Fibroblast of upper back skin (primary cell): ENCODE data around the gene CDH22.

Experiments
- DNase-seq: peaks from one replicate; pipeline ENCODE4 v3.0.0-alpha.2; 2013

The CDH22 gene

DNA sequence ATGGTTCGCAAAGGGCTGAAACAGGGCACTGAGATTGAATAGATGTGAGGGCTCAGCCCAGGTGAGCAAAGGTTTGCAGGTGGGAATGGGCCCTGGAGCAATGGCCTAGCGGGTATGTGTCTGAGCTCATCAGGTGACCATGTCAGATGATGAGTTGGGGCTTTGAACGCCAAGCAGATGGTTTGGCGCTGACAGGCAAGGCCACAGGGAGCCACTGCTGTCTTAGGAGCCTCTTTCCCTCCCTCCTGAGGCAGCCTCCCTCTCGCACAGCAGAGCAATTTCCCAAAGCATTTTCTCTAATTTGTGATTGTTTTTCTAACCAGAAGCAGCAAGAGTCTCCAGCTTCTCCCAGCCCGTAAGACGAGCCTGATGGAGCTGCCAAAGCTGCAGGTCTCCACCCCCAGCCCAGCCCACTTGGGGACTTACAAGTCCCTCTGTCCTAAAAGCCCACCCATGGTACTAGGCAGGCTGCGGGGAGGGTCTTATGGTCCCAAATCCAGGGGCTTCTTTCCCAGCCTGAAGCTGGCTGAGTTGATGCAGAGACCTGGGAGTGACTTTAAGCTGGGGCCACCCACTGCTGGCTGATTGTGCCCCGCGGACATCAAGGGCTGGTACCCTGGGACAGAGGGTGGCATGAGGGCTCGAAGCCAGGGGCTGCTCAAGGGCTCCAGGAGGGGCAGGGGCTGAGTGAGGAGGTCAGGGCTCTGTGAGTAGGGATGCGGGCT lies 11.6 kb downstream of the CDH22 start:
- no peak for DNase-seq

DNA sequence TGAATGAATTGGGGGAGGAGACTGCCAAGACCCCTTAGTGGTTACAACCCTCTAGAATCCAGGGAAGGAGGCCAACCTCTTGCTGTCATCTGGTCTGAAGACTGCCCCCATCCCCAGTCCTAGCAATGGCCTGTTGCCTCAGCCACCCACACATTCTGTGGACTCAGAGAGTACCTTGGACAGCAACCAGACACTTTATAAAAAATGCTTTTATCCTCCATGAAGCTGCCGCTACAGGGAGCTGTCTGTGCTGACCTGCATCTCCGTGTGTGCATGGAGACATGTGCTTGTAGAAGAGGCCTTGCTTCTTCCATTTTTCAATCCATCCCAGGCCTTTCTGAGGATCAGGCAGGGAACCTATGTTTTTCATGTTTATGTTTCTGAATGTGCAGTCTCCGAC lies 15.2 kb downstream of the CDH22 start:
- peak; percentile 47 for DNase-seq

DNA sequence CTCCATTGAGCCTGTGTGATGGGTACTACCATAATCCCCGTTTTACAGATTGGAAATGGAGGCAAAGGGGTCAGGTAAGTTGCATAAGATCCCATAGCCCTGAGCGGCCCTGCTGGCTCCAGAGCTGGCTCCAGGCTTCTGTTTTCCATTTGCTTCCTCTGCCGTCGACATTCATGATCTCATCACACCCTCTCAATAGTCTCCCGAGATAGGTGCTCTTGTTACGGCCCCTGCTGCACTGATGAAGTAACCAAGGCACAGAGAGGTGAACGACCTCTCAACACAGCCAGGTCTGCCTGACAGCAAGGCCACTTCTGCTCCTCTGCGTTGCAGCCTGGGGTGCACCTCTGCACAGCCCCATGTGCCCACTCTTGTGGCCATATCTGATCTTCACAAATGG lies 16.9 kb downstream of the CDH22 start:
- DNase-seq = no peak

DNA sequence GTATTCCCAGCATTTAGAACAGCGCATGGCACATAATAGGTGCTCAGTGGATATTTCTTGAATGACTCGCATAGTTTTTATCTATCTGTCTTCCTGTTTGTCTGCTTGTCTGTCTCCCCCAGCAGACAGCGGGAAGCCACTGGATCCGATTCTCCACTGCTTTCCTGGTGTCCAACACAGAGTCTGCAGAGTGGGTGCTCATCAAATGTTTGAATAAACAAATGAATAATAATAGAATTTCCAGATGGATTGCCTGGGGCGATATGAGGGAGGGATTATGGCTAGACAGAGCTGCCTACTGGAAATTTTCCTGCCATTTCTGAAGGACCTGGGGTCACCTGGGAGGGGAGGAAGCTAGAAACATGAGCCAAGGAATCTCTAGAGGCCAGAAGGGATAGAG lies 18.9 kb downstream of the CDH22 start:
- DNase-seq = no peak

DNA sequence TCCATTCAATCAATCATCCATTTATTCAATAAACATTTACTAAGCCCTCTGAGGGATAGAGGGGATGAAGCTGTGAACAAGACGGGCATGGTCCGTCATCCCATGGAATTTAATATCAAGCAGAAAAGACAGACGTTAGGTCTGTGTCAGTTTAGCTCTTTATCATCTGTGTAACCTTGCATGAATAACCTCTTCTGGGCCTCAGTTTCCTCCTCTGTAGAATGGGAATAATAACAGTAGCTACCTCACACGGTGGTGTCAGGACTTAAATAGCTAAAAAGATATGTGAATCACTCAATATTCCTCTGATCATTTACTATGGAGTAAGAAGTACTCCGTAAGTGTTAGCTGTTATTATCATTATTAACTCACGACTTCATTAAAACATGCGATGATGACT lies 21.3 kb downstream of the CDH22 start:
- DNase-seq = no peak

DNA sequence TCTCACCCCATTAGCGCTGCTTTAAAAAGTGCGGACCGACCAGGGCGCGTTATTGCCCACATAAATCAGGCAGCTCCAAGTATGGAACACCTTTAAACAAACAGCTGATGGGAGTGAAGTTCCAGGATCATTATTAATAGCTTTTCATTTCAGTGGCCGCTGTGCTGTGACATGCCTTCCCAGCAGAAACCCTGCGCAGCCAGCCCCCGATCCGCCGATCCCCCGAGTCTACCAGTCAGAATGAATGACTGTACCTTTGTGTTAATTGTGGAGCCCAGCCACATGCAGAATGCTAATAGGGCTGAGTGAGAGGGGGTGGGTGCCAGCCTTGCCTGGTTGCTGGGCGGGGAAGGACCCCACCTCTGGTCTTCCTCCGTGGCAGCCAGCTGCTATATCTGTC lies 21.9 kb downstream of the CDH22 start:
- DNase-seq = no peak

DNA sequence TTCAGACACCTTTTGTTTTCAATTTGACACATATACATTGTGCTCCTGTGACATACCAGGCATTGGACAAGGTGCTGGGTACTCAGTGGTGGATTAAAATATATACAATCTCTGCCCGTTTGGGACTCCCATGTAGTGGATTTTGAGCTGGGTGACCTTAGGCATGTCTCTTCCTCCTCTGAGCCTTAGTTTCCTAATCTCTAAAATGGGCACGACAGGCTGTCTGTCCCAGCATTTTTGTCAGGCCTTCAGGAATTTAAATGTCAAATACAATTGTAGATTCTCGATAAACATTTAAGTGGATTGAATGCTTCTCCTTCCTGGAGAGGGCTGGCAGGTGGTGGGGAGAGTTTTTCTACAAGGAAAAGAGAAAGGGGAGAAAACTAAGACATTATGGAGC lies 22.6 kb downstream of the CDH22 start:
- DNase-seq = no peak

DNA sequence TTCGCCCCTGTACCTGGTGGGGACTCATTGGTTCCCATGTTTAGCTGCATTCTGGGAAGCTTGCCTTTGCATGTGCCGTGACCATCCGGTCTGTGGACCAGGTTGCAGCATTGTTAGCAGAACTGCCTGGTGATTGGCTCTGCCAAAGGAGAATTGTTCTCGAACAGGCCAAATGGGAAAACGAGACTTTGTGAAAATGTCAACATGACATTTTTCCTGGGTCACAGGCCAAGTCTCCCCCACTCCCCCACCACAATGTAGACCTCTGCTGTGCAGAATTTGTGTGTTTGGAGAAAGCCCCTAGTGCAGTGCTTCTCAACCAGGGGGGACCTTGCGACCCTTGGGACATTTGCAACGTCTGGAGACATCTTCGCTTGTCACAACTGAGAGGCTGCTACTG lies 23.2 kb downstream of the CDH22 start:
- DNase-seq = no peak

DNA sequence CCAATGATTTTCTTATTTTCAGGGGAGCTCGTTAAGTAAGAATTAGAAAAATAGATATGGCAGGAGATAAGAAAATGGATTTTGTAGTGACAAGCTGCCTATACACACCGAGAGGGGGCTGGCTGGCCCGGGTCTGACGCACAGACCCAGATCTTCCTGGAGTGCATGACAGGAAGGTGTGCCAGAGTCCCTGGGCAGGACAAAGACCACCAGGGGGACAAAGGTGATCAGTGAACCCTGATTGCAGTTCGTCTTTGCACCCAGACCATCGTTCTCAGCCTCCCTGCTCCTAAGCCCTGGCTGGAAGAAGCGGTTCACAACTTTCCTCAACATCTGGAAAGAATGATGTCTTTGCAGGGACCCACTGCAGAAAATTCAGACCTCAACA lies 24.3 kb downstream of the CDH22 start:
- DNase-seq = no peak

DNA sequence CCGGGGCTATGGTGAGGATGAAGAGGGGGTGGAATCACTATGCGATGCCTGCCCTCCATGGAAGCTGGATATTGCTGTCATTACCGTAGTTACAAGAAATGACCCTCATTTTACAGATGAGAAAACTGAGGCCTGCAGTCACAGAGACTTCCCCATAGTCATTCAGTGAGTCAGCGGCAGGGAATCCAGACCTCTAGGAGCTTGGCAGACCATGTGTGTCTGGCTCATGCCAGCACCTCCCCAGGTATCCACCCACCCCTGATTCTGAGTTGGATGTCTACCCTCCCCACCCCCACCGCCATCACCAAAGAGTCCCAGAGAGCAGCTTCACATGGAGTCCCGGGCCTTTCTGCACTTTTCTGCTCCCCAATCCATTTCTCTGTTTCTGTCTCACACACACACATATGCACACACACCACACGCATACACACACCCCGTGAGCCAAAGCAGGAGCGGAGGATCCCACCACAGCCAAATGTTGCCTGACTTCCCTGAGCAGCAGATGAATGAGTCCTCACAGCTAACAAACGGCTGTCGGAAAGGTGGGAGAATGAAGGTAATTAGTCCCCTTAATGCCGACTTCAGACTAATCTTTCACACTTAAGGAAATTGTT lies 24.8 kb downstream of the CDH22 start:
- peak; percentile 5 for DNase-seq

DNA sequence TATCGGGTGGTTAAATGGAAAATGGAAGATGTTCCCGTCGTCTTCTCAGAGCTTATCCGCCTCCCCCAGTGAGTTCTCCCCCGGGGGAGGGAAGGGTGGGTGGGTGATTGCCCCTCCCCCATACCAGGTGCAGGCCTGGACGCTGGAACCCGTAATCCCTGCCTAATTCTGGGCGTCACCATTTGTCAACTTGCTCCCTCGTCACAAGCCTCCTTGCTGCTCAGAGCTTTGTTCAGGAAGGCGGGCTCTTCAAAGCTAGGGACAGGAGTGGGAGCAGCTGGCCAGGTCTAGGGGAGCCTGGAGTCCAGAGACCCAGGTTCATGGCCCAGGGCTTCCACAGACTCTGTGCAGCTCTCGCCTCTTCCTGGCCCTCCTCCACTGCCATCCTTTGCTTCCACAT lies 25.6 kb downstream of the CDH22 start:
- DNase-seq = no peak

DNA sequence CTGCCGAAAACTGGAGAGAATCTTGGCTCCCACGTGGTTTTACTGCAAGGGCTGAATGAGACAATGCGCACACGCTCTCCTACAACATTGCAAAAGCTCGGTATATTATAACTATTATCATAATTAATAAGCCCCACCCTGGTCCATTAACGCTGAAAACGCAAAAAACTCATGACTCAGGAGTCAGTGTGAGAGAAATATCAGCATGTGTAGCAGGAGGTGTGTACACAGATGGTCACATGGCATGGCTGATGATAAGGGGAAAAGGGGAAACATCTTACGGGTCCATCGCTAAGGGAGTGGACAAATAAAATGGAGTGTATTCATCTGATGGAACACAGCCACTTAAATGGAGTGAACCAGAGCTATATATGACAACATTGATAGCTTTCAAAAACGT lies 29.2 kb downstream of the CDH22 start:
- no peak for DNase-seq

DNA sequence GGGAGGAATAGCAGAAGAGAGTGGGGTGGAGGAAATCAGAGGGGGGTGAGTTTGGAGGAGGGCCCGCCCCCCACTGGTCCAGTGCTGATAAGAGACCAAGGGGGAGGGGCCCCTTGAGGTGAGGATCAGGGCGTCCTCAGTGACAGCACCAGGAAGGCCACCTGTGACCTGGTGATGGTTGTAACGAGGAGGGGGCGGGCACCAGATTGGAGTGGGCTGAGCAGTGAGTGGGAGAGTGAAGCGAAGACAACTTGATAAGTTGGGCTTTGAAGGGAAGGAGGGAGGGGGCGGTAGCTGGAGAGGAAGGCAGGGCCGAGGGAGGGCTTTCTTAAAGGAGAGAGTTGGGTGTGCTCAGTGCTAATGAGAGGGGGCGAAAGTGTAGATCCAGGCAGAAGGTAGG lies 30.7 kb downstream of the CDH22 start:
- DNase-seq = no peak

DNA sequence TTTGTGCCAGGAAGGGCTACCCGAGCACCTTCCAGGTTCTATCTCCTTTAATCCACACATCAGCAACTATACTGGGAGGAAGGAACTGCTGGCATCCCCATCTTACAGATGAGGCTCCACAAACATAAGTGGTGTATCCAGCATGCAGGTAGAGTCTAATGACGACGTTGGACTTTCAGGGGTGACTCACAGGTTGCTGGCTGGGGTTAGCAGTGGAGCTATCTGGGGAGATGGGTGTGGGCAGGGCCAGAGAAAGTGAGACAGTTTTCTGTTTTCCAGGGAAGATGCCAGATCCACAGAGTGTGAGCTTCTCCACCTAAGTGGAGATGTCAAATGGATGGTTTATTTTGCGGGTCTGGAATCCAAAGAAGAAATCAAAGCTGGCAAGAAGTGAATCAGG lies 31.8 kb downstream of the CDH22 start:
- DNase-seq = no peak

DNA sequence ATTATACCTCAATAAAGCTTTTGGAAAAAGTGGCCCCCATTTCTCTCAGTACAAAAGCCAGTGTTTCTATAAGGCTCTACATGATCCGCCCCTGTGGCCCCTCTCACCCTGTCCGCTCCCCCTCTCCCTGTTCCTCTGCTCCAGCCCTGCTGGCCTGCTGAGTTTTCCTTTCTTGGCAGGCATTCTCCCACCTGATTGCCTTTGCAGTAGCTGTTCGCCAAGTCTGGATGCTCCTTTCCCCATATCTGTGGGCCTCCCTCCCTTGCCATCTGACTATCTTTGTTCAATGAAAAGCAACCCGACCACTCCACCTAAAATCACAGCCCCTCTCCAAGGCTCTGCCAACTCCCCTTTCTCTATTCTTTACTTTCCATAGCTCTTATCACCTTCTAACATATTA lies 33.2 kb downstream of the CDH22 start:
- DNase-seq = no peak

DNA sequence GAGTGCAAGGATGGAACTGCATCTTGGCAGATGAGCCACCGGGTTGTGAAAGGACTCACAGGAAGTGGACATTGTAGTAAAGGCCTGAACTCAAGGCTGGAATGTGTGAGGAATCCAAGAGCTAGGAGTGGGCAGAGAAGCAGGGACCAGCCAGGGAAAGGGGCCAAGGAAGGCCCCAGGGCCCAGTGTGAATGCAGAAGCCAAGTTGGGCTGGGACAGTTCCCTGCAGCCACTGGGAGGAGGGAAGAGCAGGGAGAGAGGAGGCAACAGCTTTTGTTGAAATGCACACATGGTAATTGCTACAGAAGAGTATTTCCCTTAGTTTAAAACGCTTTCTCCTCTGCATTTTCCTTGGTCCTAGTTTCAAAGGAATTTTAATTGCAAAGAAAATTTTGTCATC lies 34.6 kb downstream of the CDH22 start:
- DNase-seq = no peak

DNA sequence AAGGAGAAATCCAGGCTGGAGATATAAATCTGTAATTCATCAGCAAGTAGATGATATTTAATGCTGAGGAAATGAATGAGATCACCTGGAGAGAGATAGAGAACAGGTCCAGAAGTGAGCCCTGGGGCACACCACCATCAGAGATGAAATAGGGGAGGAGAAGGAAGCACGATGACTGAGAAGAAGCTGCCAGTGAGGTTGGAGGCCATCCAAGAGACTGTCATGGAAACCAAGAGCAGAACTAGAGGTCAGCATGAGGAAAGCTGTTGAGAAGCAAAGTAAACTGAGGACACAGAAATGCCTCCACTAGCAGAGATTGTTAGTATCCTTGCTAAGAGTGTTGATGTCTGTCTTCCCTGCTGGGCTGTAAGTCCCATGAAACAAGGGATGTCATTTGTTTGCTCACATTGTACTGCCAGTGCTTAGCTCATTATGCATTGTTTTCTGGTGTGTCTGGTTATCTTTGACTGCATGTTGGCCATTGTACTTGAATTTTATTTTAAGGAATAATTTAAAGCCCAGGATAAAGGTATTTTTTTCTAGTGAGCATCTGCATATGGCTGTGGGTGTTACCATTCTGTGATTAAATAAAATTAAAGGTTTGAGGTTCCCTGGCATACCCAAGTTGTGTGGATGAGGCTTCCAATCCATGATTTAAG lies 35.8 kb downstream of the CDH22 start:
- no peak for DNase-seq

DNA sequence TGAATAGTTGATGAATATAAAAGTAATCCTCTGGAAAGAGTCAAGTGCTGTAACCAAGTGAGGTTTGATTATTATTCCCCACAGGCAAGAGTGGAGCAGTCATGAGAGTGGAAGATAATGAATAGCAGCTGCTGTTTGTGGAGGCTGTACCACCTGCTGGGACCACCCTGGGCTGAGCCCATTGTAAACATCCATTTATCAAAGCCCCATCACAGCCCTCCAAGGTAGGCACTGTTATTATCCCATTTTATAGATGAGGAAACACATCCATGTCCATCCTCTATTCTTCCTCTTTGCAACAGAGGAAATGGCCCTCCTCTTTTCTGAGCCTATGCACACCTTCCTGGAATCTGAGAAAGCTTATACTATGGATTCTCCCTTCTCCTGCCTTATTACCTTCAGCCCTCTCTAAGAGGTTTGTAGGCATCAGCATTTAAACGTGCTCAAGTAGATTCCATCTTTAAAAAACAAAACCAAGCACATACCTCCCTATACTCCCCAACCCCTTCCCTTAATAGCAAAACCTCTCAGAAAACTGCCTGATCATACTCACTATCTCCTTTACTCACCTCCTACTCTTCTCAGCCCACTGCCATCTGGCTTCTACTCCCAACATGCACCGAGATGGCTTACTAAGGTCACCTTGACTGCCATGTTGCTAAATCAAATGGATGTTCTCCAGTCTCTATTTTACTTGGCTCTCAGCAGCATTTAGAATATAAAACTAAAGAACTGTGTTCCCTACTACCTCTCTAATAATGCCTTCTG lies 37.1 kb downstream of the CDH22 start:
- DNase-seq = no peak

DNA sequence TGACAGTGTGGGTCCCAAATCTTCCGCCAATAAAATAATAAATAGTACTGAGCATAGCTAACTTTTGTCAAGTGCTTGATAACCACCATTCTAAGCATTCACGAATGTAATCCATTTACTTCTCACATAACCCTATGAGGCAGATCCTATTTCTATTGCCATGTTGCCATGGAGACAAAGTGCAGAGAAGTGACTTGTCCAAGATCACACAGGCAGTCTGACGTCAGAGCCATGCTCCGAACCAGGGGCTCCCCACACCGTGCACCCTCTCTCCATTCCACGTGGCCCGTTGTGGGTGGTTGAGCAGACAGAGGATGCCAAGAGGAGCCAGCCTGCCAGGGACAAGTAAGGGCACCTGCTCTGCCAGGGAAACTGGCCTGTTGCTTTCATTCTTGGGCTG lies 38.9 kb downstream of the CDH22 start:
- DNase-seq = no peak

DNA sequence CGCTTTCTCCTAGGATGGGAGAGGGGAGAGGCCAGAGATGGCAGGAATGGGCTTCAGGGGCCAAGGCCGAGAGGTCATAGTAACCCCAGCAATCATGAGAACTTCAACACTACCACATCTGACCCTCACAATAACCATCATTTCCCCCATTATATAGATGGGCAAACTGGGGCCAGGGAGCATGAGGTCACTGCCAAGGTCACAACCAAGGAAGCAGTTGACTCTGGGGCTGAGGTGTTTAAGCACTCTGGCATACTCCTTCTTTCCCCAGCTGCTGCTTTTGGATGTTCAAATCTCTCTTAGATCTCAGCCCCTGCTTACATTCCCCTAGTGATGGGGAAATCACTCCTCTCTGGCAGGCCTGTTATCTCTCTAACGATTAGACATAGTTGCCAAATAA lies 39.6 kb downstream of the CDH22 start:
- DNase-seq = no peak

DNA sequence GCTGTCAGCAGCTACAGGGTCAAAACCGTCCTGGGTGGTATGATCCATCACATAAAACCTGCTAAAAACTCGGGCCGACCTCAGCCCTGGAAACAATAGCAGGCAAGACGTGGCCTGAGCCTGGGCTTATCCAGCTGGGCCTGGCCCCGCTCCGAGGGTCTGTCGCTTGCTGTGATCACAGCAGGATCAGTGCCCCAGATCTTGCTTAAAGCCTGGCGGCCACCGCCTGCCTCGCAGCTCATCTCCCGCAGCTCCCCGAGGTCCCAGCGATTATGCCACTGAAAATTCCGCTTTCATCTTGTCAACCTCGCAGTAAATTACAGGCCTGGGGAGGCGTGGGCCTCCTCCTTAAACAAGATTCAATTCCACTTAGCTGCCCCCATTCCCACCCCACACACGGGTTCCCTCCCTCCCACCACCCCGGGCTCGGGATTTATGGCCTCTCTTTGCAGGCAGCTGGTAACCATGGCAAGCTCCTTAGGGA lies 40.1 kb downstream of the CDH22 start:
- no peak for DNase-seq

DNA sequence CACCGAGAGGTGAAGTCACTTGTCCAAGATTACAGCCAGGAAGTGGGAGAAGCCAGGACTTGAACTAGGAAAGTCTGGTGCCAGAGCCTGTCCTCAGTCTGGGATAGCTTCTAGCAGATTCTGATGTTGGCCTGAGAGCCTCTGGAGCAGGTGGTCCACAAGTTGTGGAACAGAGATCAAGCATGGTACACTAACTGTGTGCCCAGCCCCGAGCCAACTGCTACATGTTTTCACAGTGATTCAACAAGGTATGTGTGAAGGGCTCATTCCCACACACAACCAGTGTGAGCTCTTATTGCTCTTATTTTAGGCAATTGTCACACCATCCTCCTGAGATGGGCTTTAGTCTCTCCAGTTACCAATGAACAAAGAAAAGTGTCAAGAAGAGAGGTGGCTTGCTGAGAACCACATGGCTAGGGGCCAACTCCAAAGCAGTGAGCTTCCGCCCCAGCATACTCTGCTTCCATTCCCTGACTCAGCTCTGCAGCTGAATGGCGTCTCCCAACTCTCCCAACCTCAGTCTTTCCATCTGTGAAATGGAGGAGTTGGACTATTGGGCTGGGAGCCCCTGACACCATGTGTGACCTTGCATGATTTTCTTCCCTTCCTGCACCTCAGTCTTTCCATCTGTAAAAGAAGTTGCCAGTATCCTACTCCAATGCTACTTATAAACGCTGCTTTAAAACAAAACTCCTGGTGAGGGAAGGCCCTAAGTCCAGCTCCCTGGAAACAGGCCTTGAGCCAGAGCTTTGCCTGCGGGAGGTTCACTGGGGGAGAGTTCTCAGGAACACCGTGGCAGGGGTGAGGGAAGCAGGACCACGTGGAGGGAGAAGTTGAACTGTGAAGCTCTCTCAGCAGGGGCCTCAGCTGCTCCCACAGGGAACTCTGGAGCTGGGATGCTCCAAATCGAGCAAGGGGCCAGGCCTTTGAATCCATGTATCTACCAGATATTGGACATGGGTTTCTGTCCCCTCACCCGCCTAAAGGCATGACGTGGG lies 40.9 kb downstream of the CDH22 start:
- DNase-seq = no peak
